GOT3 (cell line): Measurements from ENCODE around the gene PRKCH.
A peak's percentile ranks its signal among the peaks of the same experiment; 100 is the strongest.

Experiments used
- DNase-seq: peaks from one replicate; lab custom pipeline; 2025; ENCODE audit warnings: mixed read lengths; lab: John Stamatoyannopoulos, UW

Gene PRKCH

GRCh38 chr14:61569308-61569707, 247.9 kb downstream of the PRKCH start:
- DNase-seq: no peak

GRCh38 chr14:61569812-61570548, 248.6 kb downstream of the PRKCH start:
- peak; percentile 30 for DNase-seq

- DNase-seq: no peak
Observed at GRCh38 chr14:61570549-61571290, 249.3 kb downstream of the PRKCH start.

GRCh38 chr14:61571917-61572316, 250.5 kb downstream of the PRKCH start:
- DNase-seq: no peak

GRCh38 chr14:61573321-61573720, 251.9 kb downstream of the PRKCH start:
- DNase-seq: no peak

GRCh38 chr14:61573748-61574513, 252.6 kb downstream of the PRKCH start:
- no peak for DNase-seq

GRCh38 chr14:61574514-61574807, 253.1 kb downstream of the PRKCH start:
- no peak for DNase-seq

- no peak for DNase-seq
Observed at GRCh38 chr14:61575126-61575525, 253.7 kb downstream of the PRKCH start.

- no peak for DNase-seq
Observed at GRCh38 chr14:61575551-61576150, 254.3 kb downstream of the PRKCH start.

GRCh38 chr14:61577506-61577931, 256.1 kb downstream of the PRKCH start:
- DNase-seq: no peak

GRCh38 chr14:61578745-61579144, 257.4 kb downstream of the PRKCH start:
- no peak for DNase-seq

GRCh38 chr14:61581340-61581739, 260.0 kb downstream of the PRKCH start:
- no peak for DNase-seq

GRCh38 chr14:61581955-61582615, 260.7 kb downstream of the PRKCH start:
- DNase-seq: no peak

- no peak for DNase-seq
Observed at GRCh38 chr14:61582815-61583214, 261.4 kb downstream of the PRKCH start.

- no peak for DNase-seq
Observed at GRCh38 chr14:61584331-61584741, 263.0 kb downstream of the PRKCH start.

GRCh38 chr14:61585598-61586543, 264.5 kb downstream of the PRKCH start:
- DNase-seq: no peak

- DNase-seq: no peak
Observed at GRCh38 chr14:61586544-61587055, 265.2 kb downstream of the PRKCH start.

GRCh38 chr14:61587081-61587713, 265.8 kb downstream of the PRKCH start:
- no peak for DNase-seq

GRCh38 chr14:61588419-61588901, 267.1 kb downstream of the PRKCH start:
- no peak for DNase-seq
